Muscle of back (tissue), 11 donors: ENCODE data around the gene ZBTB16. TPM values are rescaled to one million over a fixed set of nuclear protein-coding genes. Genes with fewer than 3 reads are reported as not detected.

Source experiments
- DNase-seq, 3 donors: peaks; one replicate each; pipeline versions ENCODE4 v3.0.0 to v3.0.0-alpha.2; 2013
- polyA plus RNA-seq, 10 donors: library from polyadenylated mRNA; unstranded; fragments of 120-200 nt; gene quantifications; one replicate each; pipeline ENCODE4 v1.2.1, GENCODE V29; 2013; ENCODE audit not compliant: insufficient read length in 10 of 10

The ZBTB16 gene
- polyA plus RNA-seq, 10 donors = 3.2 to 10.1 (median 5.9) TPM

GRCh38 chr11:114152162-114152561 lies 92.7 kb downstream of the ZBTB16 start:
- DNase-seq = no peak

- no peak for DNase-seq
Measured at GRCh38 chr11:114152785-114153184, 93.3 kb downstream of the ZBTB16 start.

GRCh38 chr11:114153224-114153623 lies 93.7 kb downstream of the ZBTB16 start:
- DNase-seq = no peak

GRCh38 chr11:114154271-114155047 lies 94.9 kb downstream of the ZBTB16 start:
- DNase-seq = peak in 1 of 3 donors; percentile 34

- no peak for DNase-seq
Measured at GRCh38 chr11:114155116-114155515, 95.6 kb downstream of the ZBTB16 start.

GRCh38 chr11:114156131-114156581 lies 96.6 kb downstream of the ZBTB16 start:
- no peak for DNase-seq

GRCh38 chr11:114156782-114157181 lies 97.3 kb downstream of the ZBTB16 start:
- DNase-seq = no peak

- peak in 1 of 3 donors; percentile 25 for DNase-seq
Measured at GRCh38 chr11:114157476-114158050, 98.1 kb downstream of the ZBTB16 start.

- no peak for DNase-seq
Measured at GRCh38 chr11:114158421-114158820, 98.9 kb downstream of the ZBTB16 start.

- peak in 1 of 3 donors; percentile 32 for DNase-seq
Measured at GRCh38 chr11:114158886-114159285, 99.4 kb downstream of the ZBTB16 start.

- DNase-seq = no peak
Measured at GRCh38 chr11:114159320-114159719, 99.8 kb downstream of the ZBTB16 start.

- DNase-seq = peak; percentile 98 to 99 (median 98)
Measured at GRCh38 chr11:114159802-114160632, 100.5 kb downstream of the ZBTB16 start.

GRCh38 chr11:114160894-114161293 lies 101.4 kb downstream of the ZBTB16 start:
- DNase-seq = peak in 2 of 3 donors; percentile 55 to 57

GRCh38 chr11:114161486-114162250 lies 102.2 kb downstream of the ZBTB16 start:
- DNase-seq = peak in 1 of 3 donors; percentile 31

GRCh38 chr11:114162719-114163123 lies 103.2 kb downstream of the ZBTB16 start:
- peak; percentile 98 to 99 (median 99) for DNase-seq

GRCh38 chr11:114163229-114163631 lies 103.7 kb downstream of the ZBTB16 start:
- no peak for DNase-seq

- peak in 1 of 3 donors; percentile 86 for DNase-seq
Measured at GRCh38 chr11:114163830-114164401, 104.4 kb downstream of the ZBTB16 start.

- no peak for DNase-seq
Measured at GRCh38 chr11:114164546-114164945, 105.0 kb downstream of the ZBTB16 start.

GRCh38 chr11:114165326-114166230 lies 106.1 kb downstream of the ZBTB16 start:
- no peak for DNase-seq

- peak in 1 of 3 donors; percentile 25 for DNase-seq
Measured at GRCh38 chr11:114166362-114166761, 106.9 kb downstream of the ZBTB16 start.
